RWPE1 (cell line): ENCODE results near the gene NPY.

Experiments
- CTCF ChIA-PET: fragments of 350-600 bp; sonication (Branson Sonifier 250); formaldehyde crosslinking; extraction: SDS; loops from one replicate; lab custom pipeline; 2021; lab: Yijun Ruan, JAX
- POLR2A ChIA-PET: fragments of 400-600 bp; formaldehyde crosslinking; extraction: SDS; loops from one replicate; lab custom pipeline; 2020; ENCODE audit warnings: antibody characterized with exemption; ENCODE audit not compliant: low non-redundant PET; lab: Yijun Ruan, JAX
- DNase-seq: peaks from one replicate; pipeline ENCODE4 v3.0.0; 2012; ENCODE audit warnings: low spot score
- H3K27ac ChIP-seq: fragments of 450-650 bp; 2 replicates; pipeline ENCODE4 v1.5.1; 2017
- CTCF ChIP-seq: fragments of 450-650 bp; conservative IDR thresholded peaks from 2 replicates; pipeline ENCODE4 v1.5.1; 2017; ENCODE audit warnings: low read depth, mild to moderate bottlenecking

Gene NPY

GRCh38 chr7:24319209-24319608, 35.2 kb downstream of the NPY start:
- ChIA-PET CTCF (no interaction called here), POLR2A (no interaction called here)
- H3K27ac ChIP-seq = no peak overlapping the region
- TF ChIP-seq CTCF = no peak
- no peak for DNase-seq

DNA sequence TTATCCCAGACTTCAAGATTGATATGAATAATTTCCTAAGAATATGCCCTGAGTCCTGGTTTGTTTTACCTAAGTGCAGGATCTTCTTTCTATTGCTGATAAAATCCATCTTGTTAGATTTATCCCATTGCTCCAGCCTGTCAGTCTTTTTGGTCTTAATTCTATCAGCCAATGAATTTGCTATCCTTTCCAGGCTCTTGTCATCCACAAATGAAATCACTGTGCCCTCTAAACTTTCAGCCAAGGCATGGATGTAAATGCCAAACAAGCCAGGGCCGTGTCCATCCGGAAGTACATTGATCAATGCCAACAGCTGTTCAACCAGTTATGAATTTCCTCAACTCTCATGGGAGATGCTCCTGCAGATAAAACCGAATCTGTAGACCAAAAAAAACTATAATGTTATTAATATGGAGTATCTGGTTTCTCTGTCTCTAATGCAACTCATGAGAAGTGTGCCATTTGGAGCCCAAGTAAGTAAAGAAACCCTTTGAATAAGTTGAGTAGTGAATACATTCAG, 40.0 kb downstream of the NPY start:
- ChIA-PET CTCF (interaction anchor here (0.7 kb wide), 1 partner anchor 441 kb away, joined by 7 read pairs; no protein-coding TSS in a partner anchor), POLR2A (no interaction called here)
- TF ChIP-seq CTCF = no peak
- no peak overlapping the region for H3K27ac ChIP-seq
- DNase-seq = no peak

GRCh38 chr7:24325708-24326107, 41.7 kb downstream of the NPY start:
- no peak for DNase-seq
- CTCF ChIA-PET = no interaction called here
- POLR2A ChIA-PET = no interaction called here
- no peak for TF ChIP-seq CTCF
- no peak overlapping the region for H3K27ac ChIP-seq

DNA sequence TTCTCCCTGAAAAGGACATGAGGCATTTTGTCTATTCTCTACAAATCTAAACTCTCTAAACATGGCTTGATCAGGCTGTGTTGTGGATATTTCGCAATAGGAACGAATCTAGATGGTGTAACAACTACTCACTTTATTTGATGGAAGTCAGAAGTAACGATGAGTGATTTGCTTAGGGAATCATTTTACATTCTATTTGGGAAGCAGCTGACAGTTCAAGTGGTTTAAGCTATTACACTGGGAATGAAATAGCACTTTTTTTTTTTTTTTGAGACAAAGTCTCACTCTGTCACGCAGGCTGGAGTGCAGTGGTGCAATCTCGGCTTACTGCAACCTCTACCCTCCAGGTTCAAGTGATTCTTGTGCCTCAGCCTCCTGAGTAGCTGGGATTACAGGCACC, 44.1 kb downstream of the NPY start:
- ChIA-PET POLR2A (no interaction called here), CTCF (interaction anchor here (1.1 kb wide), 1 partner anchor 98 kb away, joined by 3 read pairs; no protein-coding TSS in a partner anchor)
- H3K27ac ChIP-seq = no peak overlapping the region
- TF ChIP-seq CTCF = no peak
- DNase-seq = no peak

DNA sequence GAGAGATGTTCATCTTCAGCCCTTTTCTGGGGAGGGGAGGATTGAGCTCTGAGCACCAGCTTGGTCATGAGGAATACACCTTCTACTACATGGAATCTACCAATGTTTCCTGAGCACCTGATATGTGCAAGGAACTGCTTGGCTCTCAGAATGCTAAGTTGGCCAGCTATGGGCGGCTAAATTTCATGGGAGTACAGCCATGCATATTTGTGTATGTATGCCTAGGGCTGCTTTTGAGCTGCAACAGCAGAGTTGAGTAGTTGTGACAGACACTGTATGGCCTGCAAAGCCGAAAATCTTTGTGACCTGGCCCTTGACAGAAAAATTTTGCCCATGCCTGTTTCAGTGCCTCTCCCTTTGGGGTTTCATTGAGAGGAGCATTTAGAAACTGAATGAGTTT, 44.9 kb downstream of the NPY start:
- DNase-seq = no peak
- ChIA-PET POLR2A (no interaction called here), CTCF (interaction anchor here (0.6 to 1.1 kb wide), 2 partner anchors 97 to 123 kb away, joined by 3 read pairs; no protein-coding TSS in a partner anchor)
- TF ChIP-seq CTCF = no peak
- no peak overlapping the region for H3K27ac ChIP-seq

DNA sequence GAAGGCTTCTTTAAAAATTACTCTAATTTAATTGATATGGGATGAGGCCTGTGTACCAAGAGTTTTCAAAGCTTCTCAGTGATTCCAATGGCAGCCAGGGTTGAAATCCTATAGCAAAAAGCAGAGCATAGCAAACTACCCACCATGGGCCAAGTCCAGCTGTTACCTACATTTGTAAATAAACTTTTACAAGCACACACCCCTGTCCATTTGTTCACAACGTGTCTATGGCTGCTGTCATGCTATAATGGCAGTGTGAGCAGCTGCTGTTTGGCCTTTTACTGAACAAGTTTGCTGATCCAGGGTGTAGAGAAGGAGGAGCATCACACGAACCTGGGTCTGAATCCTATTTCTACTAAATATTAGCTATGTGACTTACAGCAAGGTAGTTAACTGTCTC, 50.0 kb downstream of the NPY start:
- no peak for DNase-seq
- ChIA-PET CTCF (interaction anchor here (0.6 kb wide), 1 partner anchor 786 kb away, joined by 3 read pairs; no protein-coding TSS in a partner anchor), POLR2A (no interaction called here)

More for the DNA sequence above, 50.0 kb downstream of the NPY start:
- no peak for TF ChIP-seq CTCF
- no peak overlapping the region for H3K27ac ChIP-seq
